H1 (cell line): ENCODE measurements around the gene LAG3. TPM values are rescaled to one million over a fixed set of nuclear protein-coding genes. Genes with fewer than 3 reads are reported as not detected.

Experiments used
- CTCF ChIA-PET: fragments of 300-600 bp; sonication (Branson Sonifier 250); formaldehyde crosslinking; loops from one replicate; lab custom pipeline; 2021; ENCODE audit not compliant: partially characterized antibody; lab: Charles Lee
- POLR2A ChIA-PET: fragments of 300-600 bp; sonication (Branson Sonifier 250); formaldehyde crosslinking; loops from one replicate; lab custom pipeline; 2021; ENCODE audit warnings: inconsistent platforms; ENCODE audit not compliant: partially characterized antibody; lab: Charles Lee
- DNase-seq, 2 experiments: peaks; one replicate each; pipeline versions ENCODE4 v3.0.0 to v3.0.0-alpha.2; 2010 to 2022; ENCODE audit warnings: low spot score in 2 of 2, low read depth in 1 of 2, mixed read lengths in 1 of 2
- FAIRE-seq: peaks from 2 replicates; lab custom pipeline; 2011; peaks lifted over from hg19 to GRCh38; lab: Jason Lieb, UNC
- H2AFZ ChIP-seq: 2 replicates; pipeline ENCODE4 v1.8.1; 2012; ENCODE audit warnings: low read length, inconsistent platforms
- H2AK5ac ChIP-seq: 2 replicates; pipeline ENCODE4 v1.6.1; 2013; ENCODE audit warnings: low read depth, low read length
- H2BK120ac ChIP-seq: replicated peaks from 2 replicates; pipeline ENCODE3; 2013; ENCODE audit warnings: low read depth, low read length, inconsistent platforms
- H2BK12ac ChIP-seq: 2 replicates; pipeline ENCODE4 v1.6.1; 2013; ENCODE audit warnings: low read depth, low read length
- H2BK15ac ChIP-seq: 2 replicates; pipeline ENCODE4 v1.6.1; 2013; ENCODE audit warnings: low read length
- H2BK20ac ChIP-seq: 2 replicates; pipeline ENCODE4 v1.6.1; 2013; ENCODE audit warnings: low read length
- H2BK5ac ChIP-seq: 2 replicates; pipeline ENCODE4 v1.6.1; 2013; ENCODE audit warnings: low read depth, low read length
- H3K14ac ChIP-seq: 2 replicates; pipeline ENCODE4 v1.6.1; 2013; ENCODE audit warnings: inconsistent platforms; ENCODE audit not compliant: insufficient read length
- H3K18ac ChIP-seq: 2 replicates; pipeline ENCODE4 v1.6.1; 2013; ENCODE audit warnings: low read length; ENCODE audit errors: extremely low read depth
- H3K23ac ChIP-seq: 2 replicates; pipeline ENCODE4 v1.6.1; 2013; ENCODE audit warnings: inconsistent platforms; ENCODE audit not compliant: insufficient read length
- H3K23me2 ChIP-seq: 2 replicates; pipeline ENCODE4 v1.6.1; 2013; ENCODE audit warnings: low read depth, low read length
- H3K27ac ChIP-seq: 2 replicates; pipeline ENCODE4 v1.6.1; 2011; ENCODE audit warnings: low read depth, low read length, inconsistent platforms
- H3K27me3 ChIP-seq, 4 experiments: replicated peaks in 1 of 4; 1 replicate in 1 of 4; 2 replicates in 3 of 4; pipeline versions ENCODE4 v1.6.1 to v1.8.1; 2011 to 2013; ENCODE audit warnings: low read length in 3 of 4, mild to moderate bottlenecking in 3 of 4, inconsistent platforms in 2 of 4, mixed read lengths in 2 of 4, moderate library complexity in 1 of 4; ENCODE audit not compliant: control insufficient read depth in 3 of 4, insufficient read depth in 3 of 4; ENCODE audit errors: extremely low read depth in 1 of 4
- H3K36me3 ChIP-seq, 4 experiments: 2 replicates each; pipeline versions ENCODE4 v1.6.1 to v1.8.1; 2011 to 2013; ENCODE audit warnings: mild to moderate bottlenecking in 4 of 4, low read length in 3 of 4, moderate library complexity in 2 of 4, control low read depth in 1 of 4, inconsistent platforms in 1 of 4; ENCODE audit not compliant: insufficient read depth in 4 of 4, control insufficient read depth in 2 of 4
- H3K4ac ChIP-seq: replicated peaks from 2 replicates; pipeline ENCODE3; 2013; ENCODE audit warnings: low read length, low read depth, mixed read lengths, inconsistent platforms; ENCODE audit not compliant: insufficient read length
- H3K4me1 ChIP-seq, 4 experiments: replicated peaks in 1 of 4; 1 replicate in 1 of 4; 2 replicates in 3 of 4; pipeline versions ENCODE4 v1.6.1 to v1.8.1; 2011 to 2013; ENCODE audit warnings: low read length in 3 of 4, inconsistent platforms in 2 of 4, mixed read lengths in 1 of 4; ENCODE audit not compliant: insufficient read depth in 4 of 4, control insufficient read depth in 3 of 4
- H3K4me2 ChIP-seq, 2 experiments: 2 replicates each; pipeline versions ENCODE4 v1.6.1 to v1.8.1; 2011 to 2013; ENCODE audit warnings: low read depth in 2 of 2, low read length in 2 of 2, control low read depth in 1 of 2, inconsistent platforms in 1 of 2, mild to moderate bottlenecking in 1 of 2; ENCODE audit not compliant: insufficient read depth in 1 of 2
- H3K4me3 ChIP-seq, 4 experiments: fragments of 200-600, 300-600 bp in 1 of 4; sonication (generic), shearing (Covaris generic), sonication (Bioruptor Twin) in 1 of 4; 2 replicates each; pipeline versions ENCODE4 v1.5.1 to v1.8.1; 2011 to 2016; ENCODE audit warnings: low read length in 4 of 4, low read depth in 3 of 4, control low read depth in 2 of 4, inconsistent platforms in 2 of 4, mild to moderate bottlenecking in 2 of 4, mixed read lengths in 1 of 4, moderate library complexity in 1 of 4; ENCODE audit not compliant: insufficient read depth in 2 of 4; ENCODE audit errors: extremely low read depth in 1 of 4
- H3K56ac ChIP-seq: replicated peaks from 2 replicates; pipeline ENCODE3; 2013; ENCODE audit warnings: low read depth, mild to moderate bottlenecking, mixed read lengths, low read length, inconsistent platforms; ENCODE audit not compliant: insufficient read length
- H3K79me1 ChIP-seq: 2 replicates; pipeline ENCODE4 v1.6.1; 2013; ENCODE audit warnings: low read depth, low read length, control low read depth
- H3K79me2 ChIP-seq, 2 experiments: 2 replicates each; pipeline versions ENCODE4 v1.6.1 to v1.8.1; 2012 to 2013; ENCODE audit warnings: low read length in 2 of 2, mild to moderate bottlenecking in 2 of 2, inconsistent platforms in 1 of 2; ENCODE audit not compliant: insufficient read depth in 2 of 2, control insufficient read depth in 1 of 2
- H3K9ac ChIP-seq, 4 experiments: replicated peaks in 1 of 4; 1 replicate in 1 of 4; 2 replicates in 3 of 4; pipeline versions ENCODE4 v1.6.1 to v1.8.1; 2011 to 2013; ENCODE audit warnings: low read depth in 3 of 4, low read length in 3 of 4, control low read depth in 2 of 4, mild to moderate bottlenecking in 2 of 4, moderate library complexity in 2 of 4, inconsistent platforms in 1 of 4; ENCODE audit errors: extremely low read depth in 1 of 4
- H3K9me3 ChIP-seq, 2 experiments: 2 replicates each; pipeline versions ENCODE4 v1.6.1 to v1.8.1; 2012 to 2013; ENCODE audit warnings: mild to moderate bottlenecking in 2 of 2, moderate library complexity in 2 of 2, control low read depth in 1 of 2, inconsistent platforms in 1 of 2, low read depth in 1 of 2, low read length in 1 of 2, mixed read lengths in 1 of 2; ENCODE audit not compliant: insufficient read depth in 2 of 2
- H4K20me1 ChIP-seq, 2 experiments: replicated peaks in 1 of 2; 2 replicates each; pipeline versions ENCODE3 to v1.8.1; 2011 to 2013; ENCODE audit warnings: inconsistent platforms in 2 of 2, low read length in 2 of 2, mild to moderate bottlenecking in 1 of 2; ENCODE audit not compliant: insufficient read depth in 2 of 2, control insufficient read depth in 1 of 2
- H4K5ac ChIP-seq: 2 replicates; pipeline ENCODE4 v1.6.1; 2013; ENCODE audit warnings: low read length, low read depth, mixed read lengths, inconsistent platforms; ENCODE audit not compliant: insufficient read length
- H4K8ac ChIP-seq: 2 replicates; pipeline ENCODE4 v1.8.0; 2013; ENCODE audit warnings: mild to moderate bottlenecking, moderate library complexity, low read length, inconsistent platforms; ENCODE audit not compliant: insufficient read depth; ENCODE audit errors: extremely low read depth
- H4K91ac ChIP-seq: replicated peaks from 2 replicates; pipeline ENCODE3; 2013; ENCODE audit warnings: low read length, mixed read lengths, inconsistent platforms; ENCODE audit not compliant: insufficient read length
- BRCA1 ChIP-seq: IDR thresholded peaks from 2 replicates; pipeline ENCODE4 v1.6.1; 2012; ENCODE audit warnings: low read depth, low read length, improper control_type of control experiment
- CBX8 ChIP-seq: fragments of 300-800, 300-1000 bp; sonication (generic); IDR thresholded peaks from 2 replicates; pipeline ENCODE4 v1.7.1; 2016; ENCODE audit warnings: low read depth, low read length, borderline replicate concordance
- CHD1 ChIP-seq: IDR thresholded peaks from 2 replicates; pipeline ENCODE4 v1.6.1; 2012; ENCODE audit warnings: low read depth, low read length, improper control_type of control experiment
- EP300 ChIP-seq, 2 experiments: IDR thresholded peaks; 1 replicate in 1 of 2; 2 replicates in 1 of 2; pipeline ENCODE4 v1.6.1; 2011 to 2012; ENCODE audit warnings: low read depth in 2 of 2, low read length in 2 of 2, mild to moderate bottlenecking in 2 of 2, borderline replicate concordance in 1 of 2, inconsistent platforms in 1 of 2, moderate library complexity in 1 of 2
- GTF2F1 ChIP-seq: IDR thresholded peaks from 2 replicates; pipeline ENCODE4 v1.6.1; 2012; ENCODE audit warnings: low read depth, low read length, improper control_type of control experiment, borderline replicate concordance
- JUND ChIP-seq: IDR thresholded peaks from 2 replicates; pipeline ENCODE4 v1.6.1; 2011; ENCODE audit warnings: mild to moderate bottlenecking, improper control_type of control experiment, low read length
- KDM1A ChIP-seq: fragments of 200-600, 300-600 bp; sonication (generic); IDR thresholded peaks from 2 replicates; pipeline ENCODE4 v1.7.1; 2016; ENCODE audit warnings: mild to moderate bottlenecking, low read length, borderline replicate concordance
- NRF1 ChIP-seq: IDR thresholded peaks from 2 replicates; pipeline ENCODE4 v1.6.1; 2011; ENCODE audit warnings: mild to moderate bottlenecking, low read depth, low read length, improper control_type of control experiment
- PHF8 ChIP-seq: fragments of 200-600 bp; sonication (generic); conservative IDR thresholded peaks from 2 replicates; pipeline ENCODE4 v1.7.1; 2012; ENCODE audit warnings: low read depth, mild to moderate bottlenecking, inconsistent platforms, low read length, moderate library complexity
- SIN3A ChIP-seq, 2 experiments: IDR thresholded peaks in 1 of 2; conservative IDR thresholded peaks in 1 of 2; 2 replicates each; pipeline ENCODE4 v1.6.1; 2011 to 2012; ENCODE audit warnings: low read length in 2 of 2, improper control_type of control experiment in 1 of 2, low read depth in 1 of 2, mild to moderate bottlenecking in 1 of 2
- SP4 ChIP-seq: IDR thresholded peaks from 2 replicates; pipeline ENCODE4 v1.6.1; 2012; ENCODE audit warnings: low read length, inconsistent platforms
- TAF7 ChIP-seq: optimal IDR thresholded peaks from 2 replicates; pipeline ENCODE3; 2011; ENCODE audit warnings: low read depth, mild to moderate bottlenecking, inconsistent platforms, low read length, moderate library complexity, borderline replicate concordance
- TEAD4 ChIP-seq: IDR thresholded peaks from 2 replicates; pipeline ENCODE4 v1.6.1; 2012; ENCODE audit warnings: low read depth, low read length, inconsistent platforms, mixed read lengths
- WGBS, 2 experiments: shearing (Covaris generic) in 1 of 2; methylation state at CpG; one replicate each; pipeline versions ENCODE4 v1.1.6 to v1.1.7; 2013 to 2015; ENCODE audit warnings: low lambda C conversion rate in 2 of 2, mixed read lengths in 2 of 2, inconsistent platforms in 1 of 2, low coverage in 1 of 2, missing lambda C conversion rate in 1 of 2; ENCODE audit not compliant: insufficient replicate concordance in 2 of 2, insufficient coverage in 1 of 2, insufficient read length in 1 of 2; ENCODE audit errors: extremely low coverage in 1 of 2, missing lambda C conversion rate in 1 of 2; 5-methylcytosine and 5-hydroxymethylcytosine counted together
- polyA plus RNA-seq, 7 experiments: library from polyadenylated mRNA; depleted of rRNA in 3 of 7; stranded (reverse) in 5 of 7; unstranded in 2 of 7; fragments of >200 nt in 5 of 7; fragments of 200-250 nt in 2 of 7; gene quantifications; 1 replicate in 5 of 7; 2 replicates in 1 of 7; 4 replicates in 1 of 7; pipeline versions ENCODE4 v1.2.1 to v1.2.3, GENCODE V29; 2011 to 2013; ENCODE audit warnings: missing spikeins in 2 of 7, mixed read lengths in 2 of 7
- total RNA-seq: library from RNA; stranded (reverse); fragmentation: NEBNext Ultra II Directional; extraction: Animal tissue kit (Norgen Biotek cat#: 25700); gene quantifications from 2 replicates; pipeline ENCODE4 v1.2.1, GENCODE V29; 2021

LAG3 gene
- total and polyA plus RNA-seq, 2 of the 8 experiments (the other 6 are each of a cell fraction or from before 2014, with no cell fraction given): 1.1 to 3.1 TPM

GRCh38 chr12:6807170-6807569, 34.9 kb downstream of the LAG3 start:
- Histone ChIP-seq H3K4ac (no peak overlapping the region), H3K4me2 (no peak overlapping the region), H4K5ac (no peak overlapping the region), H3K56ac (no peak overlapping the region), H3K18ac (no peak overlapping the region), H4K8ac (no peak overlapping the region), H3K23me2 (no peaks in the 10 kb centered on the region), H3K27me3 (no peaks in the 10 kb centered on the region), H4K20me1 (no peaks in the 10 kb centered on the region), H3K9me3 (0 out of 4 replicates have a peak, but pooled peaks cover 0 to 2% of the 10 kb centered on the region in 2 experiments), H3K14ac (no peak overlapping the region), H3K9ac (no peak overlapping the region), H3K27ac (no peak overlapping the region), H3K23ac (no peak overlapping the region), H2BK20ac (no peak overlapping the region), H2AK5ac (no peak overlapping the region), H2BK120ac (no peak overlapping the region), H2BK12ac (no peak overlapping the region), H3K4me1 (peaks cover 0 to 4% (median 2%) of the 10 kb centered on the region in 4 experiments; a peak in 4 of 7 replicates), H3K4me3 (no peak overlapping the region), H2BK5ac (no peak overlapping the region), H4K91ac (no peak overlapping the region), H3K36me3 (no peaks in the 10 kb centered on the region), H2BK15ac (no peak overlapping the region), H3K79me1 (no peaks in the 10 kb centered on the region), H2AFZ (no peak overlapping the region), H3K79me2 (no peaks in the 10 kb centered on the region)
- no peak for FAIRE-seq
- WGBS, 2 experiments: 84% methylated on average over 1 of the region's 1 CpG; no CpG with 5 or more reads in 1 of the 2 experiments
- CTCF ChIA-PET: interaction anchor here (2.9 kb wide), 1 partner anchor 29 kb away, joined by 9 read pairs; no protein-coding TSS in a partner anchor
- POLR2A ChIA-PET: interaction anchor here (0.6 kb wide), 1 partner anchor 18 kb away, joined by 3 read pairs; no protein-coding TSS in a partner anchor
- no peak for DNase-seq
- TF ChIP-seq PHF8 (no peak), NRF1 (no peak), JUND (no peak), SIN3A (conservative IDR thresholded peaks at IDR 0.05 in 1 of 2, IDR thresholded peaks at IDR 0.05 in 1 of 2; ENCODE audit: low read depth in 1 of 2, low read length in 2 of 2) (no peak), GTF2F1 (no peak), SP4 (no peak), CHD1 (no peak), CBX8 (no peak), BRCA1 (no peak), TAF7 (no peak), EP300 (IDR thresholded peaks at IDR 0.05; ENCODE audit: borderline replicate concordance in 1 of 2, low read depth in 2 of 2, low read length in 2 of 2) (no peak), KDM1A (no peak), TEAD4 (no peak)
